OCI-LY3 (cell line): Measurements from ENCODE around the gene PARP12.

Experiments
- H2AFZ ChIP-seq: fragments of 200-600, 300-600 bp; shearing (Covaris generic); 2 replicates; pipeline ENCODE4 v1.6.0; 2014; ENCODE audit warnings: antibody characterized with exemption, low read depth, low read length
- H3K27ac ChIP-seq: fragments of 200-600, 300-600 bp; sonication (generic); 2 replicates; pipeline ENCODE4 v1.5.1; 2014; ENCODE audit warnings: mild to moderate bottlenecking, low read length, moderate library complexity, mixed read lengths
- H3K27me3 ChIP-seq: fragments of 200-600, 300-600 bp; sonication (generic); 2 replicates; pipeline ENCODE4 v1.6.1; 2014; ENCODE audit warnings: low read depth, low read length, mixed read lengths
- H3K36me3 ChIP-seq: fragments of 200-600, 300-600 bp; sonication (generic); replicated peaks from 2 replicates; pipeline ENCODE3; 2014; ENCODE audit warnings: low read depth, low read length, mixed read lengths
- H3K4me1 ChIP-seq: fragments of 300-600, 200-600 bp; sonication (generic); 2 replicates; pipeline ENCODE4 v1.6.1; 2014; ENCODE audit warnings: low read length, mixed read lengths
- H3K4me2 ChIP-seq: fragments of 200-600, 300-600 bp; sonication (generic); 2 replicates; pipeline ENCODE4 v1.6.1; 2014; ENCODE audit warnings: low read length, mixed read lengths
- H3K4me3 ChIP-seq: fragments of 300-600, 200-600 bp; sonication (generic); 2 replicates; pipeline ENCODE4 v1.5.1; 2014; ENCODE audit warnings: antibody characterized with exemption, mild to moderate bottlenecking, low read length, moderate library complexity
- H3K79me2 ChIP-seq: fragments of 300-600, 200-600 bp; shearing (Covaris generic); 2 replicates; pipeline ENCODE4 v1.6.1; 2014; ENCODE audit warnings: mild to moderate bottlenecking, low read length, mixed read lengths
- H3K9ac ChIP-seq: fragments of 300-600, 200-600 bp; shearing (Covaris generic); 2 replicates; pipeline ENCODE4 v1.6.0; 2014; ENCODE audit warnings: mild to moderate bottlenecking, low read length, moderate library complexity
- H3K9me3 ChIP-seq: fragments of 200-600, 300-600 bp; shearing (Covaris generic); 2 replicates; pipeline ENCODE4 v1.6.1; 2014; ENCODE audit warnings: low read length, mixed read lengths; ENCODE audit not compliant: insufficient read depth
- H4K20me1 ChIP-seq: fragments of 200-600, 300-600 bp; sonication (generic); 2 replicates; pipeline ENCODE4 v1.6.1; 2016; ENCODE audit warnings: low read length, mixed read lengths; ENCODE audit not compliant: insufficient read depth
- EZH2phosphoT487 ChIP-seq: fragments of 200-600 bp; shearing (Covaris generic); IDR thresholded peaks from 2 replicates; pipeline ENCODE4 v1.6.1; 2018; ENCODE audit warnings: antibody characterized with exemption, mixed run types, low read depth
- TF ChIP-seq, protein P1 (sequence below): fragments of 200-600, 300-600 bp; sonication (generic); IDR thresholded peaks from 2 replicates; pipeline ENCODE4 v1.5.1; 2014; ENCODE audit warnings: antibody characterized with exemption, low read length, low read depth

Gene PARP12

DNA sequence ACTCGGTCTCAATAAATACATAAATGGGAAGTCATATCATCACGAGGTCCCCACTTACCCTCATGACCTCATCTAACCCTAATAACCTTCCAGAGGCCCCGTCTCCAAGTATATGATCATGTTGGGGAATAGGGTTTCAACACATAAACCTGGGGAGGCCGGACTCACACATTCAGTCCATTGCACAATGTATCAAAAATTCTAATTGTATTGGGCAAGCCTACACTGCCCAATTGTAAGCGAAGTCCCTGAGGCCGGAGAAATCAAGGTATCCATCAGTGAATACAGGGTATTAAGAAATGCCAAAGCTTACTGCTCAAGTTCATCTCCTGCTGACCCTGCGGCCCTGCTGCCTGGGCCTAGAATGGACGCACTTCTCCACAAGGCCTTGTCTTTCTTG lies 69.6 kb downstream of the PARP12 start:
- no peaks in the 10 kb centered on the region for H3K79me2 ChIP-seq
- H3K27ac ChIP-seq: no peak overlapping the region
- H2AFZ ChIP-seq: no peak overlapping the region
- H3K36me3 ChIP-seq: no peaks in the 10 kb centered on the region
- H3K9ac ChIP-seq: no peak overlapping the region
- no peaks in the 10 kb centered on the region for H3K4me1 ChIP-seq
- H3K4me3 ChIP-seq: no peak overlapping the region
- no peak overlapping the region for H3K4me2 ChIP-seq
- H3K27me3 ChIP-seq: peaks cover 12% of the 10 kb centered on the region; the same call in 1 of the 2 replicates
- no peaks in the 10 kb centered on the region for H4K20me1 ChIP-seq
- TF ChIP-seq EZH2phosphoT487: no peak
- TF ChIP-seq, protein P1, sequence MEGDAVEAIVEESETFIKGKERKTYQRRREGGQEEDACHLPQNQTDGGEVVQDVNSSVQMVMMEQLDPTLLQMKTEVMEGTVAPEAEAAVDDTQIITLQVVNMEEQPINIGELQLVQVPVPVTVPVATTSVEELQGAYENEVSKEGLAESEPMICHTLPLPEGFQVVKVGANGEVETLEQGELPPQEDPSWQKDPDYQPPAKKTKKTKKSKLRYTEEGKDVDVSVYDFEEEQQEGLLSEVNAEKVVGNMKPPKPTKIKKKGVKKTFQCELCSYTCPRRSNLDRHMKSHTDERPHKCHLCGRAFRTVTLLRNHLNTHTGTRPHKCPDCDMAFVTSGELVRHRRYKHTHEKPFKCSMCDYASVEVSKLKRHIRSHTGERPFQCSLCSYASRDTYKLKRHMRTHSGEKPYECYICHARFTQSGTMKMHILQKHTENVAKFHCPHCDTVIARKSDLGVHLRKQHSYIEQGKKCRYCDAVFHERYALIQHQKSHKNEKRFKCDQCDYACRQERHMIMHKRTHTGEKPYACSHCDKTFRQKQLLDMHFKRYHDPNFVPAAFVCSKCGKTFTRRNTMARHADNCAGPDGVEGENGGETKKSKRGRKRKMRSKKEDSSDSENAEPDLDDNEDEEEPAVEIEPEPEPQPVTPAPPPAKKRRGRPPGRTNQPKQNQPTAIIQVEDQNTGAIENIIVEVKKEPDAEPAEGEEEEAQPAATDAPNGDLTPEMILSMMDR: no peak
- H3K9me3 ChIP-seq: no peaks in the 10 kb centered on the region

- TF ChIP-seq, protein P1: no peak
- TF ChIP-seq EZH2phosphoT487: no peak
- H3K27me3 ChIP-seq: peaks cover 5% of the 10 kb centered on the region; the same call in 1 of the 2 replicates
- no peaks in the 10 kb centered on the region for H3K36me3 ChIP-seq
- no peaks in the 10 kb centered on the region for H3K4me1 ChIP-seq
- no peaks in the 10 kb centered on the region for H3K9me3 ChIP-seq
- H3K4me2 ChIP-seq: no peak overlapping the region
- no peak overlapping the region for H3K27ac ChIP-seq
- H3K9ac ChIP-seq: no peak overlapping the region
- no peaks in the 10 kb centered on the region for H3K79me2 ChIP-seq
- H3K4me3 ChIP-seq: no peak overlapping the region
- H4K20me1 ChIP-seq: no peaks in the 10 kb centered on the region
- H2AFZ ChIP-seq: no peak overlapping the region
Measured at GRCh38 chr7:139992353-139993044, 70.3 kb downstream of the PARP12 start.

DNA sequence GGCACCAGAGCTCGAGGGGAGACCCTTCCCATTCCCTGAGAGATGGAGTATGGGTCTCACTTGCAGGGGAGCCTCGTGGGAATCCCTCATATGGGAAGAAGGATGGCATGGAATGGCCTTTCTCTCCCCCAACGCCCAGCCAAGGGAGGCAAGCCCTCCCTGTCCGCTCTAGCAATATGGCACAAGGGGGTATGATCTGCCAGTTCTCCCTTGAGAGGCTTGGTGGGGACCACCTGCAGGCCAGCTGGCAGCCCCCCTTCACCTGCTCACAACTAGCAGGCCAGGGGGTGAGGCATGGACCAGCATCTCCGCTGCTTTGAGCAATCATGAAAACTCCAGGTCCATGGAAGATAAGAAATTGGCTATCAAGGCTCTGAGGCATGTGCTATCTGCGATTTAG lies 70.8 kb downstream of the PARP12 start:
- Histone ChIP-seq H3K4me2 (no peak overlapping the region), H3K4me1 (no peaks in the 10 kb centered on the region), H3K36me3 (no peaks in the 10 kb centered on the region), H3K9me3 (no peaks in the 10 kb centered on the region), H3K4me3 (no peak overlapping the region), H3K9ac (no peak overlapping the region), H2AFZ (no peak overlapping the region), H3K27me3 (no peaks in the 10 kb centered on the region), H4K20me1 (no peaks in the 10 kb centered on the region), H3K27ac (no peak overlapping the region), H3K79me2 (no peaks in the 10 kb centered on the region)
- TF ChIP-seq EZH2phosphoT487: no peak
- TF ChIP-seq, protein P1: no peak

DNA sequence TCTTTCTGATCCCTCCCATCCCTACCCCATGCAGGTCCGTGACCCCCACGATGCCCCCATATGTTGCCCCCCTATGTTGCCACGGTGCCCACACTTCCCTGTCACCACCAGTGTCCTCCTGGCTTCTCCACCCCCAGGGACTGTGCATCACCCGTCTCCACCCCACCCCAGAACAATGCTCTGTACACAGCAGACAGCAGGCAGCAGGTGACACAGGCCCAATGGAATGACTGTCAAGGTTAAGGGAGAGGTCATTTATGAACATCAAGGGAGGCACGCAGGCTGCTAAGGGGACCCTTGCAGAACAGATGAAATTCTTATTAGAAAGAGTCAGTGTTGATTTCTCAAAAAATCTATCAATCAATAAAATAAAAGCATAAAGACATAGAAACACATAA lies 71.5 kb downstream of the PARP12 start:
- H3K4me1 ChIP-seq: no peaks in the 10 kb centered on the region
- TF ChIP-seq EZH2phosphoT487: no peak
- TF ChIP-seq, protein P1: no peak
- H3K36me3 ChIP-seq: no peaks in the 10 kb centered on the region
- no peaks in the 10 kb centered on the region for H3K27me3 ChIP-seq
- no peaks in the 10 kb centered on the region for H3K9me3 ChIP-seq
- H3K79me2 ChIP-seq: no peaks in the 10 kb centered on the region
- H3K4me2 ChIP-seq: no peak overlapping the region
- no peak overlapping the region for H3K4me3 ChIP-seq
- H3K9ac ChIP-seq: no peak overlapping the region
- no peaks in the 10 kb centered on the region for H4K20me1 ChIP-seq
- no peak overlapping the region for H3K27ac ChIP-seq
- H2AFZ ChIP-seq: no peak overlapping the region
